Measurements from ENCODE around the gene GPR146.

The GPR146 gene

GRCh38 chr7:1101563-1102431 is 57.5 kb downstream of the GPR146 start:
- no peak for DNase-seq (ENCODE audit: extremely low spot score, insufficient read length, low read depth)

GRCh38 chr7:1103009-1103788 is 58.9 kb downstream of the GPR146 start:
- FAIRE-seq (peak; percentile 91), DNase-seq (ENCODE audit: extremely low spot score, insufficient read length, low read depth) (no peak)

More at GRCh38 chr7:1101563-1102431, 57.5 kb downstream of the GPR146 start:
- no peak for FAIRE-seq

GRCh38 chr7:1103789-1104515 is 59.6 kb downstream of the GPR146 start:
- no peak for DNase-seq (ENCODE audit: extremely low spot score, insufficient read length, low read depth)
- no peak for FAIRE-seq

- FAIRE-seq (no peak), DNase-seq (ENCODE audit: extremely low spot score, insufficient read length, low read depth) (no peak)
These were observed 60.3 kb downstream of the GPR146 start for GRCh38 chr7:1104516-1105179.

GRCh38 chr7:1105189-1105588 is 60.8 kb downstream of the GPR146 start:
- peak; percentile 69 for FAIRE-seq
- DNase-seq (ENCODE audit: extremely low spot score, insufficient read length, low read depth), result no peak

- DNase-seq (ENCODE audit: extremely low spot score, insufficient read length, low read depth), result no peak
- no peak for FAIRE-seq
These were observed 61.9 kb downstream of the GPR146 start for GRCh38 chr7:1106063-1106792.

- no peak for FAIRE-seq
These were observed 62.6 kb downstream of the GPR146 start for GRCh38 chr7:1106793-1107421.

GRCh38 chr7:1108264-1108920 is 64.0 kb downstream of the GPR146 start:
- FAIRE-seq, result no peak
- DNase-seq (ENCODE audit: extremely low spot score, insufficient read length, low read depth), result no peak

More at GRCh38 chr7:1106793-1107421, 62.6 kb downstream of the GPR146 start:
- DNase-seq (ENCODE audit: extremely low spot score, insufficient read length, low read depth), result no peak
